ENCODE data around the gene KRTAP4-4. TPM values are rescaled to one million over a fixed set of nuclear protein-coding genes. Genes with fewer than 3 reads are reported as not detected.

The KRTAP4-4 gene
- total and polyA plus RNA-seq, 9 of the 15 experiments (the other 6 are each of a cell fraction or from before 2014, with no cell fraction given), result not detected

DNA sequence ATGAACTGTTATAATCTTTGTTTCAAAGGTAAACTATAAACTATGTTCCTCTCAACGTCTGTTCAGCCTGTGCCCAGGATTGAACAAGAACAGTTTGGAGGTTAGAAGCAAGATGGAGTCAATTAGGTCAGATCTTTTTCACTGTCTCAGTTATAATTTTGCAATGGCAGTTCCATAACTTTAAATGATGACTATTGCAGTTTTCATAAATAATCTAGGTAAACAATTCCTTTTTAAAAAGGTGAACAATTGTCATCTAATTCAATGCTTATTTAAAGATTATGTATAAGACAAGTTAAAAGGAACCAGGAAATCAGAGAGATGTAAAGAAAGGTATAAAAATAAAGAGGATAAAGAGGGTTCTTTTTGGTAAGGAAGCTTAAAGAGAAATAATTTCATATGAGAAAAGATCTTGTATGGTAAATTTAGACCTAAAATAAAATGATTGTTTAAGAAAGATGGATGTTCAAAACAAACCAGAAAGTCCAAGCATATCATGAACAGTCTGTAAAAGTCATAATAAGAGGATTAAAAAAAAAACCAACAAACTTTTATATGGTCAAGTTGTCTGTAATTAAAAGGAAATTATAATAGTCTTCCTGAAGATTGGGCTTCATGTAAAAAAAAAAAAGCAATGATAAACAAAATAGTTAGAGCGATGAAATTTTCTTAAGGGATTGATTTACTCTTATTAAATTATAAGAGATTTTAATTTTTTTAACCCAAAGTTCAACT is 49.2 kb downstream of the KRTAP4-4 start:
- in situ Hi-C loops (cut with MboI) (no loop called here), intact Hi-C loops (cut with micrococcal nuclease) (no loop called here)
- TF ChIP-seq, protein P1, sequence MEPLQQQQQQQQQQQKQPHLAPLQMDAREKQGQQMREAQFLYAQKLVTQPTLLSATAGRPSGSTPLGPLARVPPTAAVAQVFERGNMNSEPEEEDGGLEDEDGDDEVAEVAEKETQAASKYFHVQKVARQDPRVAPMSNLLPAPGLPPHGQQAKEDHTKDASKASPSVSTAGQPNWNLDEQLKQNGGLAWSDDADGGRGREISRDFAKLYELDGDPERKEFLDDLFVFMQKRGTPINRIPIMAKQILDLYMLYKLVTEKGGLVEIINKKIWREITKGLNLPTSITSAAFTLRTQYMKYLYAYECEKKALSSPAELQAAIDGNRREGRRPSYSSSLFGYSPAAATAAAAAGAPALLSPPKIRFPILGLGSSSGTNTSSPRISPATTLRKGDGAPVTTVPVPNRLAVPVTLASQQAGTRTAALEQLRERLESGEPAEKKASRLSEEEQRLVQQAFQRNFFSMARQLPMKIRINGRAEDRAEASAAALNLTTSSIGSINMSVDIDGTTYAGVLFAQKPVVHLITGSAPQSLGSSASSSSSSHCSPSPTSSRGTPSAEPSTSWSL (CRISPR knock-in tag; IDR thresholded peaks at IDR 0.05; ENCODE audit: borderline replicate concordance), result no peak
- peak; percentile 59 for TF ChIP-seq ZNF316 (IDR thresholded peaks at IDR 0.05)
- H2AFZ ChIP-seq (ENCODE audit: low read depth, low read length), result no peak overlapping the region
- WGBS (ENCODE audit: insufficient coverage, low coverage, missing lambda C conversion rate), result 0% methylated on average over 2 of the region's 2 CpGs
- H3K9ac ChIP-seq (ENCODE audit: insufficient read depth in 1 of 2, low read depth in 2 of 2, low read length in 2 of 2), result no peak overlapping the region
- H3K4me3 ChIP-seq, result no peak overlapping the region
- no peak overlapping the region for H3K27ac ChIP-seq (ENCODE audit: extremely low read depth, low read depth, low read length)
- H3K27me3 ChIP-seq (ENCODE audit: control insufficient read depth in 2 of 2, insufficient read depth in 2 of 2, low read length in 2 of 2), result no peaks in the 10 kb centered on the region
- H3K4me2 ChIP-seq (ENCODE audit: insufficient read depth, low read length), result no peak overlapping the region
- POLR2A ChIA-PET, result interaction anchor here (0.6 to 1.1 kb wide), 3 partner anchors 29 to 170 kb away, joined by 3 to 4 read pairs (median 3); partner anchors contain the start of gene KRTAP4-6
- DNase-seq (ENCODE audit: extremely low read depth in 1 of 4, low spot score in 3 of 4) (no peak), ATAC-seq (no peak), FAIRE-seq (no peak)
- CTCF ChIA-PET (ENCODE audit: low intra/inter-chr PET ratio), result no interaction called here
- H3K79me2 ChIP-seq (ENCODE audit: control insufficient read depth, insufficient read depth, low read length), result no peaks in the 10 kb centered on the region
- H3K36me3 ChIP-seq (ENCODE audit: control insufficient read depth, insufficient read depth, low read length), result no peaks in the 10 kb centered on the region
- no peaks in the 10 kb centered on the region for H3K4me1 ChIP-seq (replicated peaks in 1 of 2; ENCODE audit: control insufficient read depth in 2 of 2, insufficient read depth in 2 of 2, low read length in 2 of 2)
- H3K9me3 ChIP-seq (replicated peaks; ENCODE audit: control insufficient read depth, insufficient read depth, low read depth, low read length), result no peaks in the 10 kb centered on the region
- no peaks in the 10 kb centered on the region for H4K20me1 ChIP-seq (replicated peaks; ENCODE audit: control insufficient read depth, insufficient read depth, low read length)
- no peaks in the 10 kb centered on the region for H3K9me1 ChIP-seq (ENCODE audit: control insufficient read depth, insufficient read depth, low read length)
- BruUV-seq (replicated peaks), result no TSS peak

Small RNA genes lying within 50 kb of the gene (small RNA-seq; reads per million reads assigned to genes)
- not detected for gene KRTAP4-17P

Other genes starting within 250 kb of the KRTAP4-4 start
Only the 7 nearest of the 40 such genes appear.
- gene KRTAP4-12, start 36.6 kb downstream of the KRTAP4-4 start, total RNA-seq (2014; rRNA removed), result not detected in 2 replicates
- gene KRTAP4-12, start 36.6 kb downstream of the KRTAP4-4 start, total RNA-seq (2014; rRNA removed; fragmentation: Illumina TruSeq; extraction: Trizol), result not detected in 2 replicates
- not detected in 2 replicates for gene KRTAP4-12, start 36.6 kb downstream of the KRTAP4-4 start, total RNA-seq (2015; rRNA removed; fragmentation: Illumina TruSeq; extraction: Trizol)
- not detected in 2 replicates for gene KRTAP4-12, start 36.6 kb downstream of the KRTAP4-4 start, total RNA-seq (2021)
- not detected in 2 replicates for gene KRTAP4-12, start 36.6 kb downstream of the KRTAP4-4 start, polyA plus RNA-seq (2011; rRNA removed)
- not detected in 2 replicates for gene KRTAP4-12, start 36.6 kb downstream of the KRTAP4-4 start, polyA plus RNA-seq (2014; fragmentation: Illumina TruSeq; extraction: Trizol)
- not detected for gene KRTAP4-12, start 36.6 kb downstream of the KRTAP4-4 start, polyA plus RNA-seq (2014; fragmentation: Nextera tagmentation; extraction: Ambion mirVana)
- not detected in 2 replicates for gene KRTAP4-12, start 36.6 kb downstream of the KRTAP4-4 start, polyA plus RNA-seq (2014; rRNA removed)
- gene KRTAP4-6, start 20.2 kb downstream of the KRTAP4-4 start, total RNA-seq (2014; rRNA removed), result not detected in 2 replicates
- gene KRTAP4-6, start 20.2 kb downstream of the KRTAP4-4 start, total RNA-seq (2014; rRNA removed; fragmentation: Illumina TruSeq; extraction: Trizol), result not detected in 2 replicates
- not detected in 2 replicates for gene KRTAP4-6, start 20.2 kb downstream of the KRTAP4-4 start, total RNA-seq (2015; rRNA removed; fragmentation: Illumina TruSeq; extraction: Trizol)
- not detected in 2 replicates for gene KRTAP4-6, start 20.2 kb downstream of the KRTAP4-4 start, total RNA-seq (2021)
- gene KRTAP4-6, start 20.2 kb downstream of the KRTAP4-4 start, polyA plus RNA-seq (2011; rRNA removed), result not detected in 2 replicates
- not detected in 2 replicates for gene KRTAP4-6, start 20.2 kb downstream of the KRTAP4-4 start, polyA plus RNA-seq (2014; fragmentation: Illumina TruSeq; extraction: Trizol)
- gene KRTAP4-6, start 20.2 kb downstream of the KRTAP4-4 start, polyA plus RNA-seq (2014; fragmentation: Nextera tagmentation; extraction: Ambion mirVana), result not detected
- not detected in 2 replicates for gene KRTAP4-6, start 20.2 kb downstream of the KRTAP4-4 start, polyA plus RNA-seq (2014; rRNA removed)
- gene KRTAP4-5, start 10.9 kb downstream of the KRTAP4-4 start, total RNA-seq (2014; rRNA removed), result not detected in 2 replicates
- gene KRTAP4-5, start 10.9 kb downstream of the KRTAP4-4 start, total RNA-seq (2014; rRNA removed; fragmentation: Illumina TruSeq; extraction: Trizol), result not detected in 2 replicates
- gene KRTAP4-5, start 10.9 kb downstream of the KRTAP4-4 start, total RNA-seq (2015; rRNA removed; fragmentation: Illumina TruSeq; extraction: Trizol), result not detected in 2 replicates
- gene KRTAP4-5, start 10.9 kb downstream of the KRTAP4-4 start, total RNA-seq (2021), result not detected in 2 replicates
- gene KRTAP4-5, start 10.9 kb downstream of the KRTAP4-4 start, polyA plus RNA-seq (2011; rRNA removed), result not detected in 2 replicates
- gene KRTAP4-5, start 10.9 kb downstream of the KRTAP4-4 start, polyA plus RNA-seq (2014; fragmentation: Illumina TruSeq; extraction: Trizol), result not detected in 2 replicates
- not detected for gene KRTAP4-5, start 10.9 kb downstream of the KRTAP4-4 start, polyA plus RNA-seq (2014; fragmentation: Nextera tagmentation; extraction: Ambion mirVana)
- not detected in 2 replicates for gene KRTAP4-5, start 10.9 kb downstream of the KRTAP4-4 start, polyA plus RNA-seq (2014; rRNA removed)
- gene KRTAP4-3, start 7.5 kb upstream of the KRTAP4-4 start, total RNA-seq (2014; rRNA removed), result not detected in 2 replicates
- gene KRTAP4-3, start 7.5 kb upstream of the KRTAP4-4 start, total RNA-seq (2014; rRNA removed; fragmentation: Illumina TruSeq; extraction: Trizol), result not detected in 2 replicates
- gene KRTAP4-3, start 7.5 kb upstream of the KRTAP4-4 start, total RNA-seq (2015; rRNA removed; fragmentation: Illumina TruSeq; extraction: Trizol), result not detected in 2 replicates
- not detected in 2 replicates for gene KRTAP4-3, start 7.5 kb upstream of the KRTAP4-4 start, total RNA-seq (2021)
- not detected in 2 replicates for gene KRTAP4-3, start 7.5 kb upstream of the KRTAP4-4 start, polyA plus RNA-seq (2011; rRNA removed)
- not detected in 2 replicates for gene KRTAP4-3, start 7.5 kb upstream of the KRTAP4-4 start, polyA plus RNA-seq (2014; fragmentation: Illumina TruSeq; extraction: Trizol)
- not detected for gene KRTAP4-3, start 7.5 kb upstream of the KRTAP4-4 start, polyA plus RNA-seq (2014; fragmentation: Nextera tagmentation; extraction: Ambion mirVana)
- not detected in 2 replicates for gene KRTAP4-3, start 7.5 kb upstream of the KRTAP4-4 start, polyA plus RNA-seq (2014; rRNA removed)
- not detected in 2 replicates for gene KRTAP4-2, start 17.5 kb upstream of the KRTAP4-4 start, total RNA-seq (2014; rRNA removed)
- not detected in 2 replicates for gene KRTAP4-2, start 17.5 kb upstream of the KRTAP4-4 start, total RNA-seq (2014; rRNA removed; fragmentation: Illumina TruSeq; extraction: Trizol)
- not detected in 2 replicates for gene KRTAP4-2, start 17.5 kb upstream of the KRTAP4-4 start, total RNA-seq (2015; rRNA removed; fragmentation: Illumina TruSeq; extraction: Trizol)
- not detected in 2 replicates for gene KRTAP4-2, start 17.5 kb upstream of the KRTAP4-4 start, total RNA-seq (2021)
- not detected in 2 replicates for gene KRTAP4-2, start 17.5 kb upstream of the KRTAP4-4 start, polyA plus RNA-seq (2011; rRNA removed)
- gene KRTAP4-2, start 17.5 kb upstream of the KRTAP4-4 start, polyA plus RNA-seq (2014; fragmentation: Illumina TruSeq; extraction: Trizol), result not detected in 2 replicates
- not detected for gene KRTAP4-2, start 17.5 kb upstream of the KRTAP4-4 start, polyA plus RNA-seq (2014; fragmentation: Nextera tagmentation; extraction: Ambion mirVana)
- not detected in 2 replicates for gene KRTAP4-2, start 17.5 kb upstream of the KRTAP4-4 start, polyA plus RNA-seq (2014; rRNA removed)
- gene KRTAP4-1, start 24.2 kb upstream of the KRTAP4-4 start, total RNA-seq (2014; rRNA removed), result not detected in 2 replicates
- gene KRTAP4-1, start 24.2 kb upstream of the KRTAP4-4 start, total RNA-seq (2014; rRNA removed; fragmentation: Illumina TruSeq; extraction: Trizol), result not detected in 2 replicates
- gene KRTAP4-1, start 24.2 kb upstream of the KRTAP4-4 start, total RNA-seq (2015; rRNA removed; fragmentation: Illumina TruSeq; extraction: Trizol), result not detected in 2 replicates
- not detected in 2 replicates for gene KRTAP4-1, start 24.2 kb upstream of the KRTAP4-4 start, total RNA-seq (2021)
- gene KRTAP4-1, start 24.2 kb upstream of the KRTAP4-4 start, polyA plus RNA-seq (2011; rRNA removed), result not detected in 2 replicates
- not detected in 2 replicates for gene KRTAP4-1, start 24.2 kb upstream of the KRTAP4-4 start, polyA plus RNA-seq (2014; fragmentation: Illumina TruSeq; extraction: Trizol)
- gene KRTAP4-1, start 24.2 kb upstream of the KRTAP4-4 start, polyA plus RNA-seq (2014; fragmentation: Nextera tagmentation; extraction: Ambion mirVana), result not detected
- gene KRTAP4-1, start 24.2 kb upstream of the KRTAP4-4 start, polyA plus RNA-seq (2014; rRNA removed), result 0.09 TPM in 1 of 2 replicates, not detected in the other
- not detected in 2 replicates for gene KRTAP9-1, start 29.1 kb upstream of the KRTAP4-4 start, total RNA-seq (2014; rRNA removed)
- gene KRTAP9-1, start 29.1 kb upstream of the KRTAP4-4 start, total RNA-seq (2014; rRNA removed; fragmentation: Illumina TruSeq; extraction: Trizol), result not detected in 2 replicates
- gene KRTAP9-1, start 29.1 kb upstream of the KRTAP4-4 start, total RNA-seq (2015; rRNA removed; fragmentation: Illumina TruSeq; extraction: Trizol), result not detected in 2 replicates
- not detected in 2 replicates for gene KRTAP9-1, start 29.1 kb upstream of the KRTAP4-4 start, total RNA-seq (2021)
- not detected in 2 replicates for gene KRTAP9-1, start 29.1 kb upstream of the KRTAP4-4 start, polyA plus RNA-seq (2011; rRNA removed)
- not detected in 2 replicates for gene KRTAP9-1, start 29.1 kb upstream of the KRTAP4-4 start, polyA plus RNA-seq (2014; fragmentation: Illumina TruSeq; extraction: Trizol)
- not detected for gene KRTAP9-1, start 29.1 kb upstream of the KRTAP4-4 start, polyA plus RNA-seq (2014; fragmentation: Nextera tagmentation; extraction: Ambion mirVana)
- gene KRTAP9-1, start 29.1 kb upstream of the KRTAP4-4 start, polyA plus RNA-seq (2014; rRNA removed), result not detected in 2 replicates

Data from K562 (cell line).